GM12892 (cell line): Measurements from ENCODE around the gene ADD1.

Experiments
- POLR2A ChIP-seq: IDR thresholded peaks from 2 replicates; pipeline ENCODE4 v1.6.1; 2011; ENCODE audit warnings: low read depth, low read length, control low read depth
- POLR2AphosphoS5 ChIP-seq: IDR thresholded peaks from 2 replicates; pipeline ENCODE4 v1.6.1; 2011; ENCODE audit warnings: low read depth, low read length, control low read depth
- TAF1 ChIP-seq: IDR thresholded peaks from 2 replicates; pipeline ENCODE4 v1.6.1; 2011; ENCODE audit warnings: low read depth, mild to moderate bottlenecking, control low read depth, low read length, borderline replicate concordance

GRCh38 chr4:2940267-2941137 lies 96.9 kb downstream of the ADD1 start:
- TF ChIP-seq POLR2A (peak; percentile 70; the same call in 1 of the 2 replicates), POLR2AphosphoS5 (no peak; the same call in none of the 2 replicates), TAF1 (no peak)
